K562 (cell line): ENCODE data around the gene TMEM204. TPM values are rescaled to one million over a fixed set of nuclear protein-coding genes. Genes with fewer than 3 reads are reported as not detected.

Experiments
- ATAC-seq: fragments of 200-7000 bp; cut with Tn5 transposase; 3 replicates; pipeline ENCODE4 v1.9.1; 2020; ENCODE audit warnings: moderate library complexity
- BruUV-seq: library from RNA; stranded (reverse); fragments of 400-500 nt; replicated peaks from 2 replicates; lab custom pipeline; 2021; lab: Mats Ljungman, UMichigan
- CTCF ChIA-PET: fragments of 300-600 bp; formaldehyde crosslinking; extraction: SDS; loops from one replicate; lab custom pipeline; 2021; ENCODE audit warnings: low intra/inter-chr PET ratio; lab: Yijun Ruan, JAX
- POLR2A ChIA-PET: fragments of 300-600, 350-650 bp; sonication (Branson Sonifier 250); formaldehyde crosslinking; extraction: SDS; loops from one replicate; lab custom pipeline; 2021; ENCODE audit warnings: antibody characterized with exemption, inconsistent platforms; lab: Yijun Ruan, JAX
- DNase-seq, 4 experiments: peaks; one replicate each; pipeline versions ENCODE4 v3.0.0 to v3.0.0-alpha.2; 2011 to 2018; ENCODE audit warnings: low spot score in 3 of 4, mixed read lengths in 3 of 4; ENCODE audit errors: extremely low read depth in 1 of 4
- FAIRE-seq: peaks from 2 replicates; lab custom pipeline; 2011; peaks lifted over from hg19 to GRCh38; lab: Jason Lieb, UNC
- H2AFZ ChIP-seq: 2 replicates; pipeline ENCODE4 v1.6.0; 2011; ENCODE audit warnings: low read depth, low read length, control low read depth, inconsistent platforms
- H3K27ac ChIP-seq: fragments of 200-600 bp; 3 replicates; pipeline ENCODE4 v1.8.0; 2011; ENCODE audit warnings: low read depth, mild to moderate bottlenecking, control low read depth, inconsistent platforms, low read length, moderate library complexity, mixed read lengths; ENCODE audit errors: extremely low read depth
- H3K27me3 ChIP-seq, 2 experiments: fragments of 300-600 bp in 1 of 2; 2 replicates in 1 of 2; 3 replicates in 1 of 2; pipeline versions ENCODE4 v1.6.0 to v1.8.0; 2011; ENCODE audit warnings: inconsistent platforms in 2 of 2, low read length in 2 of 2, mild to moderate bottlenecking in 1 of 2, mixed read lengths in 1 of 2, moderate library complexity in 1 of 2; ENCODE audit not compliant: control insufficient read depth in 2 of 2, insufficient read depth in 2 of 2
- H3K36me3 ChIP-seq: fragments of 300-600 bp; 3 replicates; pipeline ENCODE4 v1.8.0; 2011; ENCODE audit warnings: mild to moderate bottlenecking, low read length, inconsistent platforms; ENCODE audit not compliant: control insufficient read depth, insufficient read depth
- H3K4me1 ChIP-seq, 2 experiments: fragments of 200-600 bp in 1 of 2; replicated peaks in 1 of 2; 2 replicates in 1 of 2; 3 replicates in 1 of 2; pipeline versions ENCODE4 v1.5.1 to v1.8.0; 2011; ENCODE audit warnings: inconsistent platforms in 2 of 2, low read length in 2 of 2, mild to moderate bottlenecking in 1 of 2, mixed read lengths in 1 of 2, moderate library complexity in 1 of 2; ENCODE audit not compliant: control insufficient read depth in 2 of 2, insufficient read depth in 2 of 2
- H3K4me2 ChIP-seq: 2 replicates; pipeline ENCODE4 v1.6.1; 2011; ENCODE audit warnings: low read length, control low read depth, inconsistent platforms, mixed read lengths; ENCODE audit not compliant: insufficient read depth
- H3K4me3 ChIP-seq: fragments of 200-600 bp; sonication (generic), shearing (Covaris generic); 2 replicates; pipeline ENCODE4 v1.5.1; 2016; ENCODE audit warnings: control low read depth, inconsistent platforms
- H3K79me2 ChIP-seq: fragments of 200-600 bp; 3 replicates; pipeline ENCODE4 v1.8.0; 2011; ENCODE audit warnings: low read length, inconsistent platforms; ENCODE audit not compliant: control insufficient read depth, insufficient read depth
- H3K9ac ChIP-seq, 2 experiments: 2 replicates each; pipeline versions ENCODE4 v1.6.0 to v1.6.1; 2011; ENCODE audit warnings: low read depth in 2 of 2, low read length in 2 of 2, control low read depth in 1 of 2, inconsistent platforms in 1 of 2, mild to moderate bottlenecking in 1 of 2, mixed read lengths in 1 of 2; ENCODE audit not compliant: insufficient read depth in 1 of 2
- H3K9me1 ChIP-seq: one replicate; pipeline ENCODE4 v1.6.0; 2011; ENCODE audit warnings: inconsistent platforms, mild to moderate bottlenecking, low read length, moderate library complexity; ENCODE audit not compliant: control insufficient read depth, insufficient read depth
- H3K9me3 ChIP-seq: replicated peaks from 2 replicates; pipeline ENCODE4 v1.5.1; 2011; ENCODE audit warnings: low read depth, low read length, inconsistent platforms; ENCODE audit not compliant: control insufficient read depth, insufficient read depth
- H4K20me1 ChIP-seq: replicated peaks from 2 replicates; pipeline ENCODE4 v1.6.1; 2011; ENCODE audit warnings: low read length, inconsistent platforms, mixed read lengths; ENCODE audit not compliant: control insufficient read depth, insufficient read depth
- CBFA2T3 ChIP-seq: fragments of 450-650 bp; IDR thresholded peaks from 2 replicates; pipeline ENCODE4 v1.6.1; 2017
- EZH2 ChIP-seq: IDR thresholded peaks from 2 replicates; pipeline ENCODE4 v1.6.1; 2012; ENCODE audit warnings: low read depth, mild to moderate bottlenecking, inconsistent platforms, low read length, borderline replicate concordance
- ZNF384 ChIP-seq: IDR thresholded peaks from 2 replicates; pipeline ENCODE4 v1.6.1; 2012; ENCODE audit warnings: low read depth, low read length, improper control_type of control experiment
- WGBS: fragments of 100-300 bp; shearing (Covaris generic); methylation state at CpG from one replicate; pipeline ENCODE4 v1.1.6; 2016; ENCODE audit warnings: low coverage, mixed read lengths; ENCODE audit not compliant: insufficient coverage; ENCODE audit errors: missing lambda C conversion rate; 5-methylcytosine and 5-hydroxymethylcytosine counted together
- in situ Hi-C: fragments of 300-500 bp; cut with MboI; formaldehyde crosslinking; loops from 4 replicates; pipeline ENCODE4 v1.15.0; 2018; ENCODE audit warnings: inconsistent platforms, mixed read lengths
- intact Hi-C: fragments of 100-400 bp; cut with micrococcal nuclease; formaldehyde crosslinking; loops from 2 replicates; pipeline ENCODE4 v1.14.2; 2022
- polyA plus RNA-seq, 8 experiments: library from polyadenylated mRNA; depleted of rRNA in 4 of 8; stranded (reverse) in 5 of 8; unstranded in 3 of 8; fragments of >200 nt; fragmentation: Nextera tagmentation in 2 of 8; fragmentation: Illumina TruSeq in 1 of 8; extraction: Ambion mirVana in 2 of 8; extraction: Trizol in 1 of 8; gene quantifications; 2 replicates each; pipeline versions ENCODE4 v1.2.1 to v1.2.3, GENCODE V29; 2011 to 2014; ENCODE audit warnings: inconsistent platforms in 1 of 8, missing spikeins in 1 of 8
- total RNA-seq, 7 experiments: library from RNA; depleted of rRNA in 6 of 7; stranded (reverse); fragments of >200 nt in 6 of 7; fragmentation: Illumina TruSeq in 2 of 7; extraction: Trizol in 2 of 7; gene quantifications; 2 replicates each; pipeline versions ENCODE4 v1.2.1 to v1.2.3, GENCODE V29; 2011 to 2021; ENCODE audit warnings: low replicate concordance in 1 of 7
- TF ChIP-seq, protein P1 (sequence below): fragments of 250-450 bp; sonication (Bioruptor Pico); IDR thresholded peaks from 2 replicates; pipeline ENCODE4 v1.8.0; 2022; ENCODE audit warnings: inconsistent platforms, mild to moderate bottlenecking, moderate library complexity, borderline replicate concordance

Gene TMEM204
- total and polyA plus RNA-seq, 9 of the 15 experiments (the other 6 are each of a cell fraction or from before 2014, with no cell fraction given): 0.04 to 0.18 TPM; not detected in 7

DNA sequence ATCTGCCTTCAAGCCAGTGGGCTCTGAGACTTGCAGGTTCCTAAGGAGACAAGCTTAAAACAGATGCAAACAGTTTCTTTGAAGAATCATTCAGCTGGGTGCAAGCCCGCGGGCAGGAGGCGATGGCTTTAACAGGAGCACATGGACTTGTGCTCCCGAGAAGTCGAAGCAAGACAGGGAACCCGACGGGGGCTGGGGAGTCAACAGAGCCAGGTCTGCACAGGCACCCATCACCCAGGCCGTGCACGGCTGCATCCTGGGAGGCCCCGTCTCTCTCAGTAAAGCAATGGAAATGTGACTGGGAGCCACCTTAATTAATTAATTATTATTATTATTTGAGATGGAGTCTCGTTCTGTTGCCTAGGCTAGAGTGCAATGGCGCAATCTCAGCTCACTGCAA is 44.4 kb upstream of the TMEM204 start:
- intact Hi-C loops (no loop called here), in situ Hi-C loops (no loop called here)
- ATAC-seq: no peak
- Histone ChIP-seq H3K9me3 (no peaks in the 10 kb centered on the region), H3K4me1 (peaks cover 10 to 55% of the 10 kb centered on the region in 2 experiments; a peak in 3 of 5 replicates), H3K27me3 (no peaks in the 10 kb centered on the region), H3K4me2 (no peak overlapping the region), H3K27ac (no peak overlapping the region), H3K4me3 (no peak overlapping the region), H3K79me2 (peaks cover 14% of the 10 kb centered on the region), H3K36me3 (peaks cover under 1% of the 10 kb centered on the region; the same call in 1 of the 3 replicates), H3K9ac (peak overlapping the region in 1 of 2 experiments; percentile 64; a peak in 1 of 4 replicates), H4K20me1 (no peaks in the 10 kb centered on the region), H3K9me1 (no peaks in the 10 kb centered on the region), H2AFZ (no peak overlapping the region)
- CTCF ChIA-PET: no interaction called here
- TF ChIP-seq EZH2 (no peak), CBFA2T3 (no peak), ZNF384 (no peak)
- TF ChIP-seq, protein P1, sequence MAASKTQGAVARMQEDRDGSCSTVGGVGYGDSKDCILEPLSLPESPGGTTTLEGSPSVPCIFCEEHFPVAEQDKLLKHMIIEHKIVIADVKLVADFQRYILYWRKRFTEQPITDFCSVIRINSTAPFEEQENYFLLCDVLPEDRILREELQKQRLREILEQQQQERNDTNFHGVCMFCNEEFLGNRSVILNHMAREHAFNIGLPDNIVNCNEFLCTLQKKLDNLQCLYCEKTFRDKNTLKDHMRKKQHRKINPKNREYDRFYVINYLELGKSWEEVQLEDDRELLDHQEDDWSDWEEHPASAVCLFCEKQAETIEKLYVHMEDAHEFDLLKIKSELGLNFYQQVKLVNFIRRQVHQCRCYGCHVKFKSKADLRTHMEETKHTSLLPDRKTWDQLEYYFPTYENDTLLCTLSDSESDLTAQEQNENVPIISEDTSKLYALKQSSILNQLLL (CRISPR knock-in tag): no peak
- POLR2A ChIA-PET: interaction anchor here (0.5 to 1.0 kb wide), 3 partner anchors 83 to 217 kb away, joined by 3 read pairs; partner anchors contain the start of gene MAPK8IP3
- no peak for DNase-seq
- no TSS peak for BruUV-seq
- FAIRE-seq: no peak
- WGBS: 65% methylated on average over 12 of the region's 12 CpGs
